GM12873 (cell line): ENCODE data around the gene PKD1.

ENCODE experiments used
- CTCF ChIP-seq: IDR thresholded peaks from 2 replicates; pipeline ENCODE4 v1.5.1; 2012; ENCODE audit warnings: low read depth, mild to moderate bottlenecking, moderate library complexity, low read length, control low read depth; ENCODE audit not compliant: insufficient read depth; ENCODE audit errors: missing control alignments

Gene PKD1

GRCh38 chr16:2167068-2167638 lies 31.5 kb upstream of the PKD1 start:
- no peak for TF ChIP-seq CTCF

- no peak for TF ChIP-seq CTCF
Measured at GRCh38 chr16:2166263-2167067, 30.8 kb upstream of the PKD1 start.

- no peak for TF ChIP-seq CTCF
Measured at GRCh38 chr16:2165861-2166260, 30.2 kb upstream of the PKD1 start.

GRCh38 chr16:2163211-2163881 lies 27.6 kb upstream of the PKD1 start:
- TF ChIP-seq CTCF: no peak

GRCh38 chr16:2162676-2163118 lies 27.0 kb upstream of the PKD1 start:
- TF ChIP-seq CTCF: no peak

- no peak for TF ChIP-seq CTCF
Measured at GRCh38 chr16:2161911-2162310, 26.2 kb upstream of the PKD1 start.

GRCh38 chr16:2160915-2161551 lies 25.3 kb upstream of the PKD1 start:
- no peak for TF ChIP-seq CTCF
